IPS-15b (cell line): ENCODE results near the gene ZNF296.

Experiments used
- H3K27me3 ChIP-seq: one replicate; pipeline ENCODE4 v1.6.1; 2013; ENCODE audit warnings: low read length; ENCODE audit not compliant: control insufficient read depth, insufficient read depth
- H3K36me3 ChIP-seq: one replicate; pipeline ENCODE4 v1.6.1; 2013; ENCODE audit warnings: low read length; ENCODE audit not compliant: control insufficient read depth, insufficient read depth
- H3K4me1 ChIP-seq: one replicate; pipeline ENCODE4 v1.6.1; 2013; ENCODE audit warnings: mild to moderate bottlenecking, low read length; ENCODE audit not compliant: control insufficient read depth, insufficient read depth
- H3K4me3 ChIP-seq: one replicate; pipeline ENCODE4 v1.5.1; 2013; ENCODE audit warnings: low read depth, low read length
- H3K9ac ChIP-seq: one replicate; pipeline ENCODE4 v1.6.1; 2013; ENCODE audit warnings: low read depth, mild to moderate bottlenecking, low read length
- H3K9me3 ChIP-seq: one replicate; pipeline ENCODE4 v1.6.1; 2013; ENCODE audit warnings: mild to moderate bottlenecking, low read length; ENCODE audit not compliant: control insufficient read depth, insufficient read depth

Gene ZNF296

GRCh38 chr19:45092747-45093678 is 16.7 kb upstream of the ZNF296 start, which contains the start of gene PPP1R37:
Gene PPP1R37, plus strand, starts transcription at chr19:45093179. Its CDS starts 147 bp downstream, at chr19:45093326.
- H3K9me3 ChIP-seq, result no peaks in the 10 kb centered on the region
- H3K4me3 ChIP-seq, result peak within 1 kb of the TSS; percentile 89
- H3K4me1 ChIP-seq, result peaks cover 9% of the 10 kb centered on the region
- H3K27me3 ChIP-seq, result no peaks in the 10 kb centered on the region
- H3K9ac ChIP-seq, result peak within 1 kb of the TSS; percentile 91
- peaks cover 7% of the 10 kb centered on the region for H3K36me3 ChIP-seq

- H3K4me3 ChIP-seq, result peak overlapping the region; percentile 89
- H3K9me3 ChIP-seq, result no peaks in the 10 kb centered on the region
- peaks cover 5% of the 10 kb centered on the region for H3K4me1 ChIP-seq
- H3K9ac ChIP-seq, result peak overlapping the region; percentile 91
- no peaks in the 10 kb centered on the region for H3K27me3 ChIP-seq
- peaks cover 7% of the 10 kb centered on the region for H3K36me3 ChIP-seq
Measured at GRCh38 chr19:45091031-45091923, 15.0 kb upstream of the ZNF296 start.

GRCh38 chr19:45090606-45091005 is 14.3 kb upstream of the ZNF296 start:
- Histone ChIP-seq H3K9me3 (no peaks in the 10 kb centered on the region), H3K4me3 (peak overlapping the region; percentile 89), H3K4me1 (peaks cover 5% of the 10 kb centered on the region), H3K9ac (no peak overlapping the region), H3K36me3 (peaks cover 3% of the 10 kb centered on the region), H3K27me3 (no peaks in the 10 kb centered on the region)

GRCh38 chr19:45090034-45090433 is 13.8 kb upstream of the ZNF296 start:
- no peaks in the 10 kb centered on the region for H3K27me3 ChIP-seq
- peaks cover 8% of the 10 kb centered on the region for H3K36me3 ChIP-seq
- H3K4me1 ChIP-seq, result peaks cover 5% of the 10 kb centered on the region
- H3K4me3 ChIP-seq, result no peak overlapping the region
- no peak overlapping the region for H3K9ac ChIP-seq
- H3K9me3 ChIP-seq, result no peaks in the 10 kb centered on the region

GRCh38 chr19:45087531-45087930 is 11.3 kb upstream of the ZNF296 start:
- no peak overlapping the region for H3K9ac ChIP-seq
- no peaks in the 10 kb centered on the region for H3K9me3 ChIP-seq
- peaks cover 9% of the 10 kb centered on the region for H3K36me3 ChIP-seq
- H3K4me1 ChIP-seq, result no peaks in the 10 kb centered on the region
- no peak overlapping the region for H3K4me3 ChIP-seq
- no peaks in the 10 kb centered on the region for H3K27me3 ChIP-seq

- Histone ChIP-seq H3K4me1 (no peaks in the 10 kb centered on the region), H3K9ac (no peak overlapping the region), H3K9me3 (no peaks in the 10 kb centered on the region), H3K27me3 (no peaks in the 10 kb centered on the region), H3K4me3 (no peak overlapping the region), H3K36me3 (peaks cover 19% of the 10 kb centered on the region)
Measured at GRCh38 chr19:45086480-45086879, 10.2 kb upstream of the ZNF296 start.

GRCh38 chr19:45082170-45082569 is 5.9 kb upstream of the ZNF296 start:
- H3K27me3 ChIP-seq, result no peaks in the 10 kb centered on the region
- no peak overlapping the region for H3K9ac ChIP-seq
- H3K4me1 ChIP-seq, result peaks cover 14% of the 10 kb centered on the region
- H3K9me3 ChIP-seq, result no peaks in the 10 kb centered on the region
- peaks cover 17% of the 10 kb centered on the region for H3K36me3 ChIP-seq
- H3K4me3 ChIP-seq, result no peak overlapping the region

GRCh38 chr19:45079911-45080370 is 3.7 kb upstream of the ZNF296 start:
- H3K9me3 ChIP-seq, result no peaks in the 10 kb centered on the region
- H3K36me3 ChIP-seq, result peaks cover 11% of the 10 kb centered on the region
- peak overlapping the region; percentile 96 for H3K9ac ChIP-seq
- peaks cover 21% of the 10 kb centered on the region for H3K4me1 ChIP-seq
- no peaks in the 10 kb centered on the region for H3K27me3 ChIP-seq
- peak overlapping the region; percentile 96 for H3K4me3 ChIP-seq

- no peaks in the 10 kb centered on the region for H3K27me3 ChIP-seq
- H3K9ac ChIP-seq, result peak within 1 kb of the TSS; percentile 96
- no peaks in the 10 kb centered on the region for H3K9me3 ChIP-seq
- H3K36me3 ChIP-seq, result peaks cover 10% of the 10 kb centered on the region
- H3K4me3 ChIP-seq, result peak within 1 kb of the TSS; percentile 96
- peaks cover 24% of the 10 kb centered on the region for H3K4me1 ChIP-seq
Measured at GRCh38 chr19:45079063-45079910, 3.0 kb upstream of the ZNF296 start, which contains the start of gene GEMIN7. Gene GEMIN7, plus strand, starts transcription at chr19:45079260. Its CDS starts 10,855 bp downstream, at chr19:45090115.

- H3K4me1 ChIP-seq, result peaks cover 25% of the 10 kb centered on the region
- no peaks in the 10 kb centered on the region for H3K27me3 ChIP-seq
- peak overlapping the region; percentile 96 for H3K4me3 ChIP-seq
- no peaks in the 10 kb centered on the region for H3K9me3 ChIP-seq
- H3K36me3 ChIP-seq, result peaks cover 10% of the 10 kb centered on the region
- H3K9ac ChIP-seq, result peak overlapping the region; percentile 79
Measured at GRCh38 chr19:45078390-45079062, 2.2 kb upstream of the ZNF296 start.
